GM12878 (cell line): Measurements from ENCODE around the gene HSPA2. TPM values are rescaled to one million over a fixed set of nuclear protein-coding genes. Genes with fewer than 3 reads are reported as not detected.

Experiments used
- ATAC-seq: fragments of 200-7000 bp; cut with Tn5 transposase; 3 replicates; pipeline ENCODE4 v1.9.1; 2020; ENCODE audit warnings: mild to moderate bottlenecking, moderate library complexity
- BruUV-seq: library from RNA; stranded (reverse); fragments of 400-500 nt; replicated peaks from 2 replicates; lab custom pipeline; 2021; lab: Mats Ljungman, UMichigan
- CTCF ChIA-PET: fragments of 300-600 bp; sonication (Branson Sonifier 250); formaldehyde crosslinking; extraction: SDS; loops from one replicate; lab custom pipeline; 2021; ENCODE audit warnings: inconsistent platforms; lab: Yijun Ruan, JAX
- POLR2A ChIA-PET: fragments of 350-600 bp; formaldehyde crosslinking; extraction: SDS; loops from one replicate; lab custom pipeline; 2021; ENCODE audit warnings: inconsistent platforms; lab: Charles Lee
- RAD21 ChIA-PET: fragments of 300-600 bp; sonication (Branson Sonifier 250); formaldehyde crosslinking; loops from one replicate; lab custom pipeline; 2023; ENCODE audit warnings: antibody characterized with exemption; ENCODE audit not compliant: unreplicated experiment; lab: Charles Lee
- SMC1A ChIA-PET: fragments of 300-600 bp; sonication (Branson Sonifier 250); formaldehyde crosslinking; loops from one replicate; lab custom pipeline; 2023; ENCODE audit not compliant: unreplicated experiment, uncharacterized antibody; lab: Charles Lee
- DNase-seq: peaks from one replicate; pipeline ENCODE4 v3.0.0-alpha.2; 2011; ENCODE audit warnings: low read depth, low spot score
- FAIRE-seq: peaks from 3 replicates; lab custom pipeline; 2011; peaks lifted over from hg19 to GRCh38; lab: Jason Lieb, UNC
- H2AFZ ChIP-seq: 2 replicates; pipeline ENCODE4 v1.6.0; 2011; ENCODE audit warnings: low read depth, low read length, control low read depth; ENCODE audit not compliant: control insufficient read depth
- H3K27ac ChIP-seq: 2 replicates; pipeline ENCODE4 v1.5.1; 2011; ENCODE audit warnings: control low read depth; ENCODE audit not compliant: control insufficient read depth, insufficient read depth
- H3K27me3 ChIP-seq, 2 experiments: replicated peaks in 1 of 2; 2 replicates each; pipeline versions ENCODE4 v1.6.0 to v1.6.1; 2011; ENCODE audit warnings: low read length in 1 of 2; ENCODE audit not compliant: control insufficient read depth in 2 of 2, insufficient read depth in 2 of 2
- H3K36me3 ChIP-seq, 2 experiments: 2 replicates each; pipeline ENCODE4 v1.5.1; 2011; ENCODE audit warnings: low read length in 1 of 2; ENCODE audit not compliant: control insufficient read depth in 2 of 2, insufficient read depth in 2 of 2
- H3K4me1 ChIP-seq: 2 replicates; pipeline ENCODE4 v1.6.1; 2011; ENCODE audit warnings: mild to moderate bottlenecking, low read length, moderate library complexity, mixed read lengths; ENCODE audit not compliant: control insufficient read depth, insufficient read depth
- H3K4me2 ChIP-seq: 2 replicates; pipeline ENCODE4 v1.6.0; 2011; ENCODE audit warnings: control low read depth; ENCODE audit not compliant: control insufficient read depth, insufficient read depth
- H3K4me3 ChIP-seq: fragments of 200-600 bp; sonication (generic); 2 replicates; pipeline ENCODE4 v1.5.1; 2016
- H3K79me2 ChIP-seq: 2 replicates; pipeline ENCODE4 v1.6.0; 2011; ENCODE audit warnings: low read length; ENCODE audit not compliant: control insufficient read depth, insufficient read depth
- H3K9ac ChIP-seq: 2 replicates; pipeline ENCODE4 v1.8.0; 2011; ENCODE audit warnings: low read length, control low read depth, mixed read lengths; ENCODE audit not compliant: control insufficient read depth, insufficient read depth
- H3K9me3 ChIP-seq: replicated peaks from 3 replicates; pipeline ENCODE4 v1.5.1; 2011; ENCODE audit warnings: mild to moderate bottlenecking, low read length; ENCODE audit not compliant: control insufficient read depth, insufficient read depth
- H4K20me1 ChIP-seq: 2 replicates; pipeline ENCODE4 v1.6.0; 2011; ENCODE audit not compliant: control insufficient read depth, insufficient read depth
- BMI1 ChIP-seq: fragments of 450-650 bp; IDR thresholded peaks from 2 replicates; pipeline ENCODE4 v1.6.1; 2016; ENCODE audit warnings: mild to moderate bottlenecking, moderate library complexity, borderline replicate concordance
- BRCA1 ChIP-seq: IDR thresholded peaks from 2 replicates; pipeline ENCODE4 v1.6.1; 2011; ENCODE audit warnings: low read depth, low read length, improper control_type of control experiment
- CREB1 ChIP-seq: IDR thresholded peaks from 2 replicates; pipeline ENCODE4 v1.6.1; 2012; ENCODE audit warnings: low read depth, mild to moderate bottlenecking, inconsistent platforms
- CTCF ChIP-seq, 3 experiments: IDR thresholded peaks in 2 of 3; conservative IDR thresholded peaks in 1 of 3; 2 replicates each; pipeline ENCODE4 v1.5.1; 2011; ENCODE audit warnings: low read depth in 3 of 3, low read length in 3 of 3, mild to moderate bottlenecking in 3 of 3, control low read depth in 2 of 3, moderate library complexity in 2 of 3, inconsistent platforms in 1 of 3, mixed read lengths in 1 of 3; ENCODE audit not compliant: control insufficient read depth in 2 of 3, insufficient read depth in 1 of 3; ENCODE audit errors: extremely low read depth in 1 of 3
- E4F1 ChIP-seq: fragments of 450-650 bp; IDR thresholded peaks from 2 replicates; pipeline ENCODE4 v1.6.1; 2018; ENCODE audit warnings: borderline replicate concordance, mild to moderate bottlenecking; ENCODE audit not compliant: partially characterized antibody
- HCFC1 ChIP-seq: fragments of 150-350 bp; IDR thresholded peaks from 2 replicates; pipeline ENCODE4 v1.6.1; 2014; ENCODE audit warnings: low read length
- IKZF2 ChIP-seq, 2 experiments: fragments of 450-650 bp; IDR thresholded peaks; 2 replicates each; pipeline ENCODE4 v1.6.1; 2017; ENCODE audit warnings: mild to moderate bottlenecking in 2 of 2, moderate library complexity in 2 of 2
- JUNB ChIP-seq: IDR thresholded peaks from 2 replicates; pipeline ENCODE4 v1.6.1; 2016; ENCODE audit warnings: antibody characterized with exemption, mild to moderate bottlenecking
- LARP7 ChIP-seq: fragments of 450-650 bp; IDR thresholded peaks from 2 replicates; pipeline ENCODE4 v1.6.1; 2017; ENCODE audit warnings: mild to moderate bottlenecking
- MLLT1 ChIP-seq: fragments of 450-650 bp; IDR thresholded peaks from 2 replicates; pipeline ENCODE4 v1.6.1; 2016; ENCODE audit warnings: mild to moderate bottlenecking
- NRF1 ChIP-seq: conservative IDR thresholded peaks from 2 replicates; pipeline ENCODE4 v1.6.1; 2011; ENCODE audit warnings: mild to moderate bottlenecking, low read depth, low read length, improper control_type of control experiment
- PKNOX1 ChIP-seq: fragments of 450-650 bp; IDR thresholded peaks from 2 replicates; pipeline ENCODE4 v1.6.1; 2016; ENCODE audit warnings: mild to moderate bottlenecking
- RBBP5 ChIP-seq: fragments of 200-600 bp; sonication (generic); conservative IDR thresholded peaks from 2 replicates; pipeline ENCODE4 v1.6.1; 2016
- SIX5 ChIP-seq: IDR thresholded peaks from 2 replicates; pipeline ENCODE4 v1.6.1; 2011; ENCODE audit warnings: mild to moderate bottlenecking, low read depth, low read length, moderate library complexity; ENCODE audit not compliant: severe bottlenecking
- USF1 ChIP-seq: IDR thresholded peaks from 2 replicates; pipeline ENCODE4 v1.6.1; 2011; ENCODE audit warnings: borderline replicate concordance, low read depth, mild to moderate bottlenecking, moderate library complexity, mixed read lengths, low read length; ENCODE audit not compliant: insufficient read depth; ENCODE audit errors: extremely low read length
- YY1 ChIP-seq: IDR thresholded peaks from 2 replicates; pipeline ENCODE4 v1.6.1; 2011; ENCODE audit warnings: low read depth, mild to moderate bottlenecking, low read length
- WGBS: methylation state at CpG from one replicate; pipeline ENCODE4 v1.1.6; 2016; ENCODE audit warnings: low lambda C conversion rate; ENCODE audit not compliant: insufficient replicate concordance, insufficient coverage; ENCODE audit errors: missing lambda C conversion rate; 5-methylcytosine and 5-hydroxymethylcytosine counted together
- in situ Hi-C: fragments of 300-500 bp; cut with MboI; formaldehyde crosslinking; loops from 9 replicates; pipeline ENCODE4 v1.14.3; 2018; ENCODE audit warnings: mixed read lengths
- intact Hi-C: fragments of 100-400 bp; cut with micrococcal nuclease; formaldehyde crosslinking; loops from one replicate; pipeline ENCODE4 v1.14.2; 2022; ENCODE audit not compliant: unreplicated experiment
- polyA plus RNA-seq, 11 experiments: library from polyadenylated mRNA; depleted of rRNA in 4 of 11; unstranded in 6 of 11; stranded (reverse) in 5 of 11; fragments of >200 nt; fragmentation: Nextera tagmentation in 4 of 11; fragmentation: Illumina TruSeq in 1 of 11; extraction: Ambion mirVana in 4 of 11; extraction: Trizol in 1 of 11; gene quantifications; 1 replicate in 1 of 11; 2 replicates in 10 of 11; pipeline versions ENCODE4 v1.2.1 to v1.2.3, GENCODE V29; 2011 to 2016; ENCODE audit warnings: inconsistent platforms in 2 of 11, missing spikeins in 2 of 11, low read depth in 1 of 11
- total RNA-seq, 4 experiments: library from RNA; depleted of rRNA in 3 of 4; stranded (reverse); fragments of >200 nt in 3 of 4; fragmentation: Illumina TruSeq in 1 of 4; extraction: Trizol in 1 of 4; gene quantifications; 2 replicates each; pipeline versions ENCODE4 v1.2.1 to v1.2.3, GENCODE V29; 2013 to 2021

The HSPA2 gene
- total and polyA plus RNA-seq, 10 of the 15 experiments (the other 5 are each of a cell fraction or from before 2014, with no cell fraction given): 0.02 to 1.2 (median 0.65) TPM

- TF ChIP-seq PKNOX1 (no peak), CTCF (IDR thresholded peaks at IDR 0.05 in 2 of 3, conservative IDR thresholded peaks at IDR 0.05 in 1 of 3; ENCODE audit: control insufficient read depth in 2 of 3, extremely low read depth in 1 of 3, insufficient read depth in 1 of 3, low read depth in 3 of 3, low read length in 3 of 3) (no peak)
- TF ChIP-seq, all 136 proteins: peak for 0
Observed at GRCh38 chr14:64554556-64554955, 14.0 kb downstream of the HSPA2 start (continued).

- ChIA-PET RAD21 (interaction anchor here (0.7 kb wide), 1 partner anchor 211 kb away, joined by 3 read pairs; no protein-coding TSS in a partner anchor), SMC1A (no interaction called here), CTCF (no interaction called here), POLR2A (interaction anchor here (0.6 to 0.7 kb wide), 2 partner anchors 20 to 688 kb away, joined by 4 read pairs; no protein-coding TSS in a partner anchor)
- Histone ChIP-seq H3K27ac (no peak overlapping the region), H3K9me3 (no peaks in the 10 kb centered on the region), H3K4me3 (no peak overlapping the region), H3K9ac (no peak overlapping the region), H2AFZ (no peak overlapping the region), H3K4me2 (no peak overlapping the region), H3K4me1 (no peaks in the 10 kb centered on the region), H4K20me1 (no peaks in the 10 kb centered on the region), H3K79me2 (no peaks in the 10 kb centered on the region), H3K27me3 (peaks cover 0 to 3% of the 10 kb centered on the region in 2 experiments; a peak in 1 of 4 replicates), H3K36me3 (no peaks in the 10 kb centered on the region)
- intact Hi-C loops: no loop called here
- 54% methylated on average over 4 of the region's 5 CpGs for WGBS
- no peak for FAIRE-seq
- no peak for ATAC-seq
- no peak for DNase-seq
- BruUV-seq: no TSS peak
- in situ Hi-C loops: no loop called here
- no peak for TF ChIP-seq RBBP5
- TF ChIP-seq BRCA1: no peak
- no peak for TF ChIP-seq E4F1
- no peak for TF ChIP-seq IKZF2 (IDR thresholded peaks at IDR 0.05)
- no peak for TF ChIP-seq HCFC1
- no peak for TF ChIP-seq BMI1
- no peak for TF ChIP-seq NRF1
- no peak for TF ChIP-seq USF1
- TF ChIP-seq YY1: no peak
- TF ChIP-seq SIX5: no peak
- no peak for TF ChIP-seq JUNB
- no peak for TF ChIP-seq CREB1
- TF ChIP-seq MLLT1: no peak
- TF ChIP-seq LARP7: no peak
Observed at GRCh38 chr14:64556526-64556925, 16.0 kb downstream of the HSPA2 start.
